Type B pancreatic cell (in vitro differentiated cells): ENCODE results near the gene KLHL22. TPM values are rescaled to one million over a fixed set of nuclear protein-coding genes. Genes with fewer than 3 reads are reported as not detected.

Experiments used
- DNase-seq: peaks from one replicate; pipeline ENCODE4 v3.0.0; 2021; ENCODE audit warnings: mixed read lengths; ENCODE audit not compliant: unreplicated experiment; ENCODE audit errors: extremely low spot score
- H3K27ac Mint-ChIP-seq: 2 replicates; pipeline ENCODE4 v1.8.0; 2021; ENCODE audit warnings: mild to moderate bottlenecking, mixed read lengths
- H3K27me3 Mint-ChIP-seq: 2 replicates; pipeline ENCODE4 v1.8.0; 2021; ENCODE audit warnings: mixed read lengths
- H3K36me3 Mint-ChIP-seq: 2 replicates; pipeline ENCODE4 v1.8.0; 2021; ENCODE audit warnings: mixed read lengths
- H3K4me1 Mint-ChIP-seq: one replicate; pipeline ENCODE4 v1.8.0; 2021; ENCODE audit warnings: mixed read lengths; ENCODE audit not compliant: unreplicated experiment
- H3K4me3 Mint-ChIP-seq: 2 replicates; pipeline ENCODE4 v1.8.0; 2021; ENCODE audit warnings: mild to moderate bottlenecking, mixed read lengths
- H3K9me3 Mint-ChIP-seq: 2 replicates; pipeline ENCODE4 v1.8.0; 2021; ENCODE audit warnings: mixed read lengths
- CTCF ChIP-seq: fragments of 200-600 bp; sonication (generic); conservative IDR thresholded peaks from 2 replicates; pipeline ENCODE4 v1.5.0; 2021; ENCODE audit warnings: antibody characterized with exemption, mild to moderate bottlenecking
- total RNA-seq: library from RNA; stranded (reverse); gene quantifications from 2 replicates; pipeline ENCODE4 v1.2.1, GENCODE V29; 2021; ENCODE audit warnings: low replicate concordance

KLHL22 gene
- total RNA-seq, 1 donor from 2014 or later, result 38.8 TPM

GRCh38 chr22:20439928-20440575 is 55.5 kb downstream of the KLHL22 start:
- Mint-ChIP-seq H3K4me3 (no peak overlapping the region), H3K36me3 (peaks cover 7% of the 10 kb centered on the region), H3K9me3 (no peaks in the 10 kb centered on the region), H3K27ac (no peak overlapping the region), H3K4me1 (peaks cover 17% of the 10 kb centered on the region), H3K27me3 (peaks cover 21% of the 10 kb centered on the region)
- no peak for DNase-seq
- TF ChIP-seq CTCF, result no peak

- peaks cover 26% of the 10 kb centered on the region for H3K27me3 Mint-ChIP-seq
- H3K36me3 Mint-ChIP-seq, result peaks cover 11% of the 10 kb centered on the region
- DNase-seq, result no peak
- peak overlapping the region; percentile 43 for H3K27ac Mint-ChIP-seq
- H3K4me3 Mint-ChIP-seq, result peak overlapping the region; percentile 87
- no peak for TF ChIP-seq CTCF
- H3K4me1 Mint-ChIP-seq, result peaks cover 22% of the 10 kb centered on the region
- H3K9me3 Mint-ChIP-seq, result no peaks in the 10 kb centered on the region
These were observed 56.1 kb downstream of the KLHL22 start for GRCh38 chr22:20439556-20439927.

GRCh38 chr22:20438678-20439492 is 56.7 kb downstream of the KLHL22 start:
- Mint-ChIP-seq H3K36me3 (peaks cover 9% of the 10 kb centered on the region), H3K9me3 (no peaks in the 10 kb centered on the region), H3K4me3 (peak overlapping the region; percentile 87), H3K4me1 (peaks cover 23% of the 10 kb centered on the region), H3K27ac (peak overlapping the region; percentile 65), H3K27me3 (peaks cover 33% of the 10 kb centered on the region)
- peak; percentile 27 for TF ChIP-seq CTCF
- no peak for DNase-seq

- no peak for DNase-seq
- Mint-ChIP-seq H3K9me3 (no peaks in the 10 kb centered on the region), H3K27me3 (peaks cover 34% of the 10 kb centered on the region), H3K4me1 (peaks cover 23% of the 10 kb centered on the region), H3K36me3 (peaks cover 9% of the 10 kb centered on the region), H3K27ac (peak overlapping the region; percentile 65), H3K4me3 (peak overlapping the region; percentile 87)
- no peak for TF ChIP-seq CTCF
These were observed 57.2 kb downstream of the KLHL22 start for GRCh38 chr22:20438427-20438677.

- no peaks in the 10 kb centered on the region for H3K9me3 Mint-ChIP-seq
- TF ChIP-seq CTCF, result no peak
- peaks cover 38% of the 10 kb centered on the region for H3K27me3 Mint-ChIP-seq
- peaks cover 12% of the 10 kb centered on the region for H3K36me3 Mint-ChIP-seq
- H3K4me1 Mint-ChIP-seq, result peaks cover 23% of the 10 kb centered on the region
- H3K4me3 Mint-ChIP-seq, result peak within 1 kb of the TSS; percentile 96
- H3K27ac Mint-ChIP-seq, result peak within 1 kb of the TSS; percentile 83
- DNase-seq, result no peak
These were observed 57.8 kb downstream of the KLHL22 start, which contains the start of gene SCARF2 for GRCh38 chr22:20437613-20438426. Gene SCARF2, minus strand, starts transcription at chr22:20437825. Its CDS starts 71 bp downstream, at chr22:20437754.
